Measurements from ENCODE around the gene ZFYVE9.

- TF ChIP-seq CTCF (conservative IDR thresholded peaks at IDR 0.05 in 1 of 2, IDR thresholded peaks at IDR 0.05 in 1 of 2; ENCODE audit: low read depth in 1 of 2, low read length in 2 of 2), result no peak
- TF ChIP-seq EZH2 (IDR thresholded peaks at IDR 0.05; ENCODE audit: low read length, missing control alignments), result no peak
Measured at GRCh38 chr1:52157582-52157981, 15.7 kb downstream of the ZFYVE9 start.
